ENCODE results near the gene COQ10A.

COQ10A gene

DNA sequence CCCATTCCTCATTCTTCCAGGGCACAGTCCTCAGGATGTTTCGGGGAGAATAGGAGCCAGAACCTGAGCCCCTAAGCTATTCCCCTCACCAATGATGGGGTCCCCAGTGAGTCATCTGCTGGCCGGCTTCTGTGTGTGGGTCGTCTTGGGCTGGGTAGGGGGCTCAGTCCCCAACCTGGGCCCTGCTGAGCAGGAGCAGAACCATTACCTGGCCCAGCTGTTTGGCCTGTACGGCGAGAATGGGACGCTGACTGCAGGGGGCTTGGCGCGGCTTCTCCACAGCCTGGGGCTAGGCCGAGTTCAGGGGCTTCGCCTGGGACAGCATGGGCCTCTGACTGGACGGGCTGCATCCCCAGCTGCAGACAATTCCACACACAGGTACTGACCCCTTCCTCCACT, 35.6 kb upstream of the COQ10A start:
- Histone ChIP-seq H3K9ac (ENCODE audit: low read length) (no peak overlapping the region), H3K36me3 (replicated peaks; ENCODE audit: insufficient read depth, low read length) (no peaks in the 10 kb centered on the region), H3K4me3 (ENCODE audit: low read length) (no peak overlapping the region), H3K27me3 (replicated peaks; ENCODE audit: insufficient read depth, low read length) (no peaks in the 10 kb centered on the region), H3K79me2 (ENCODE audit: low read length) (no peaks in the 10 kb centered on the region), H3K4me1 (ENCODE audit: low read length) (no peaks in the 10 kb centered on the region), H3K27ac (ENCODE audit: low read length) (no peak overlapping the region), H3K9me2 (replicated peaks; ENCODE audit: insufficient read depth, low read length) (no peaks in the 10 kb centered on the region), H3K9me3 (replicated peaks; ENCODE audit: insufficient read depth, low read length) (no peaks in the 10 kb centered on the region), H2AFZ (ENCODE audit: low read length) (no peak overlapping the region), H4K20me1 (ENCODE audit: insufficient read depth, low read length) (no peaks in the 10 kb centered on the region), H3K4me2 (ENCODE audit: low read depth, low read length) (no peak overlapping the region), H3F3A (ENCODE audit: insufficient read depth, low read length) (no peaks in the 10 kb centered on the region; the same call in 1 of the 2 replicates)
- no peak for DNase-seq
- TF ChIP-seq EZH2phosphoT487 (IDR thresholded peaks at IDR 0.05; ENCODE audit: low read length) (no peak), EZH2 (optimal IDR thresholded peaks at IDR 0.05; ENCODE audit: low read depth, low read length) (no peak)
- TF ChIP-seq, protein P1, sequence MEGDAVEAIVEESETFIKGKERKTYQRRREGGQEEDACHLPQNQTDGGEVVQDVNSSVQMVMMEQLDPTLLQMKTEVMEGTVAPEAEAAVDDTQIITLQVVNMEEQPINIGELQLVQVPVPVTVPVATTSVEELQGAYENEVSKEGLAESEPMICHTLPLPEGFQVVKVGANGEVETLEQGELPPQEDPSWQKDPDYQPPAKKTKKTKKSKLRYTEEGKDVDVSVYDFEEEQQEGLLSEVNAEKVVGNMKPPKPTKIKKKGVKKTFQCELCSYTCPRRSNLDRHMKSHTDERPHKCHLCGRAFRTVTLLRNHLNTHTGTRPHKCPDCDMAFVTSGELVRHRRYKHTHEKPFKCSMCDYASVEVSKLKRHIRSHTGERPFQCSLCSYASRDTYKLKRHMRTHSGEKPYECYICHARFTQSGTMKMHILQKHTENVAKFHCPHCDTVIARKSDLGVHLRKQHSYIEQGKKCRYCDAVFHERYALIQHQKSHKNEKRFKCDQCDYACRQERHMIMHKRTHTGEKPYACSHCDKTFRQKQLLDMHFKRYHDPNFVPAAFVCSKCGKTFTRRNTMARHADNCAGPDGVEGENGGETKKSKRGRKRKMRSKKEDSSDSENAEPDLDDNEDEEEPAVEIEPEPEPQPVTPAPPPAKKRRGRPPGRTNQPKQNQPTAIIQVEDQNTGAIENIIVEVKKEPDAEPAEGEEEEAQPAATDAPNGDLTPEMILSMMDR (IDR thresholded peaks at IDR 0.05; ENCODE audit: low read length): no peak

DNA sequence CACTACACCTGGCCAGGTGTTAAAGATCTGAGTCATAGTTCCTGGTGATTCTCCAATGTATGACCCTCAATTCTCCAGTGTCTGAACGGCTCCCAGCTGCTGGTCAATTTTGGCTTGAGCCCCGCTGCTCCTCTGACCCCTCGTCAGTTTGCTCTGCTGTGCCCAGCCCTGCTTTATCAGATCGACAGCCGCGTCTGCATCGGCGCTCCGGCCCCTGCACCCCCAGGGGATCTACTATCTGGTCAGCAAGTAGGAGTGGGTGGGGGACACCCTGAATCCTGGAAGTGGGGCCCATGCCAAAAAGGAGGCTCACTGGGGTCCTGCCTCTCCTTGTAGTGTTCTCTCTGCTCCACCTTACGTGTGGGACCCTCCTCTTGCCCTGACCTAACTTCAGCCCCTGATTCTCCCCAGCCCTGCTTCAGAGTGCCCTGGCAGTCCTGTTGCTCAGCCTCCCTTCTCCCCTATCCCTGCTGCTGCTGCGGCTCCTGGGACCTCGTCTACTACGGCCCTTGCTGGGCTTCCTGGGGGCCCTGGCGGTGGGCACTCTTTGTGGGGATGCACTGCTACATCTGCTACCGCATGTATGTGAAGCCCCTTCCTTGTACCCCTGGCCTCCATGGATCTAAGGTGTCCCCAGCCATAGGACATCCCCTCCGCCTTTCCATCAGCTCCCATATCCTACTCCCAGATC, 31.9 kb upstream of the COQ10A start:
- H3K4me1 ChIP-seq (ENCODE audit: low read length): no peaks in the 10 kb centered on the region
- H3K4me2 ChIP-seq (ENCODE audit: low read depth, low read length): no peak overlapping the region

GRCh38 chr12:56236091-56236490, 30.7 kb upstream of the COQ10A start:
- H3K4me3 ChIP-seq (ENCODE audit: low read length): no peak overlapping the region
- no peaks in the 10 kb centered on the region for H3K27me3 ChIP-seq (replicated peaks; ENCODE audit: insufficient read depth, low read length)
- no peak overlapping the region for H2AFZ ChIP-seq (ENCODE audit: low read length)
- no peak for DNase-seq
- TF ChIP-seq EZH2 (optimal IDR thresholded peaks at IDR 0.05; ENCODE audit: low read depth, low read length) (no peak), EZH2phosphoT487 (IDR thresholded peaks at IDR 0.05; ENCODE audit: low read length) (no peak)
- TF ChIP-seq, protein P1 (IDR thresholded peaks at IDR 0.05; ENCODE audit: low read length): no peak
- H3K9ac ChIP-seq (ENCODE audit: low read length): no peak overlapping the region
- H3K4me2 ChIP-seq (ENCODE audit: low read depth, low read length): no peak overlapping the region
- no peaks in the 10 kb centered on the region for H3K4me1 ChIP-seq (ENCODE audit: low read length)
- no peaks in the 10 kb centered on the region for H3K79me2 ChIP-seq (ENCODE audit: low read length)
- no peak overlapping the region for H3K27ac ChIP-seq (ENCODE audit: low read length)
- no peaks in the 10 kb centered on the region for H4K20me1 ChIP-seq (ENCODE audit: insufficient read depth, low read length)
- no peaks in the 10 kb centered on the region for H3F3A ChIP-seq (ENCODE audit: insufficient read depth, low read length)
- no peaks in the 10 kb centered on the region for H3K36me3 ChIP-seq (replicated peaks; ENCODE audit: insufficient read depth, low read length)
- H3K9me2 ChIP-seq (replicated peaks; ENCODE audit: insufficient read depth, low read length): no peaks in the 10 kb centered on the region
- no peaks in the 10 kb centered on the region for H3K9me3 ChIP-seq (replicated peaks; ENCODE audit: insufficient read depth, low read length)

More for the DNA sequence above, 31.9 kb upstream of the COQ10A start:
- Histone ChIP-seq H3K9me2 (replicated peaks; ENCODE audit: insufficient read depth, low read length) (no peaks in the 10 kb centered on the region), H3K79me2 (ENCODE audit: low read length) (no peaks in the 10 kb centered on the region), H3K9me3 (replicated peaks; ENCODE audit: insufficient read depth, low read length) (no peaks in the 10 kb centered on the region), H2AFZ (ENCODE audit: low read length) (no peak overlapping the region), H4K20me1 (ENCODE audit: insufficient read depth, low read length) (no peaks in the 10 kb centered on the region), H3K4me3 (ENCODE audit: low read length) (no peak overlapping the region), H3K27me3 (replicated peaks; ENCODE audit: insufficient read depth, low read length) (no peaks in the 10 kb centered on the region), H3F3A (ENCODE audit: insufficient read depth, low read length) (no peaks in the 10 kb centered on the region; the same call in 1 of the 2 replicates), H3K9ac (ENCODE audit: low read length) (no peak overlapping the region), H3K27ac (ENCODE audit: low read length) (no peak overlapping the region), H3K36me3 (replicated peaks; ENCODE audit: insufficient read depth, low read length) (no peaks in the 10 kb centered on the region)
- TF ChIP-seq, protein P1 (IDR thresholded peaks at IDR 0.05; ENCODE audit: low read length): no peak
- no peak for TF ChIP-seq EZH2 (optimal IDR thresholded peaks at IDR 0.05; ENCODE audit: low read depth, low read length)
- no peak for TF ChIP-seq EZH2phosphoT487 (IDR thresholded peaks at IDR 0.05; ENCODE audit: low read length)
- DNase-seq: no peak
